H9 (cell line): ENCODE measurements around the gene SRD5A3. TPM values are rescaled to one million over a fixed set of nuclear protein-coding genes. Genes with fewer than 3 reads are reported as not detected.

Experiments used
- DNase-seq: peaks from one replicate; pipeline ENCODE4 v3.0.0-alpha.2; 2017
- H2AFZ ChIP-seq: one replicate; pipeline ENCODE4 v1.6.1; 2013; ENCODE audit warnings: mild to moderate bottlenecking, low read length, control low read depth, moderate library complexity
- H2AK5ac ChIP-seq: 2 replicates; pipeline ENCODE4 v1.6.1; 2013; ENCODE audit warnings: low read length, control low read depth, mixed read lengths; ENCODE audit not compliant: insufficient read length
- H2BK120ac ChIP-seq: one replicate; pipeline ENCODE4 v1.6.1; 2013; ENCODE audit warnings: low read depth, mild to moderate bottlenecking, low read length, control low read depth, inconsistent platforms; ENCODE audit not compliant: poor library complexity, severe bottlenecking
- H2BK12ac ChIP-seq: 2 replicates; pipeline ENCODE4 v1.6.1; 2013; ENCODE audit warnings: low read length, control low read depth, mixed read lengths, low read depth; ENCODE audit not compliant: insufficient read length
- H2BK15ac ChIP-seq: 2 replicates; pipeline ENCODE4 v1.6.1; 2013; ENCODE audit warnings: low read depth, low read length, control low read depth
- H2BK20ac ChIP-seq: one replicate; pipeline ENCODE4 v1.6.1; 2013; ENCODE audit warnings: low read depth, mild to moderate bottlenecking, low read length, control low read depth, inconsistent platforms; ENCODE audit not compliant: poor library complexity, severe bottlenecking
- H2BK5ac ChIP-seq: 2 replicates; pipeline ENCODE4 v1.6.1; 2013; ENCODE audit warnings: low read length, control low read depth, mixed read lengths; ENCODE audit not compliant: insufficient read length
- H3K14ac ChIP-seq: 2 replicates; pipeline ENCODE4 v1.6.1; 2013; ENCODE audit warnings: low read length, control low read depth; ENCODE audit not compliant: insufficient read depth
- H3K18ac ChIP-seq: 2 replicates; pipeline ENCODE4 v1.6.1; 2013; ENCODE audit warnings: low read depth, mild to moderate bottlenecking, mixed read lengths, low read length, control low read depth; ENCODE audit not compliant: insufficient read length
- H3K23ac ChIP-seq: 2 replicates; pipeline ENCODE4 v1.6.1; 2013; ENCODE audit warnings: low read length, control low read depth, mixed read lengths, low read depth; ENCODE audit not compliant: insufficient read length
- H3K23me2 ChIP-seq: 2 replicates; pipeline ENCODE4 v1.6.1; 2013; ENCODE audit warnings: low read depth, mild to moderate bottlenecking, mixed read lengths, low read length, control low read depth; ENCODE audit not compliant: insufficient read length, poor library complexity, severe bottlenecking
- H3K27ac ChIP-seq: 2 replicates; pipeline ENCODE4 v1.5.1; 2013; ENCODE audit warnings: low read length, control low read depth, mixed read lengths, low read depth; ENCODE audit not compliant: insufficient read length
- H3K27me3 ChIP-seq: 2 replicates; pipeline ENCODE4 v1.6.1; 2013; ENCODE audit warnings: low read length, control low read depth, inconsistent platforms; ENCODE audit not compliant: insufficient read depth
- H3K4ac ChIP-seq: 2 replicates; pipeline ENCODE4 v1.6.1; 2013; ENCODE audit warnings: low read depth, mild to moderate bottlenecking, control low read depth, inconsistent platforms, low read length, moderate library complexity
- H3K4me1 ChIP-seq: 2 replicates; pipeline ENCODE4 v1.6.1; 2013; ENCODE audit warnings: low read length, control low read depth, inconsistent platforms; ENCODE audit not compliant: insufficient read depth
- H3K4me2 ChIP-seq: 2 replicates; pipeline ENCODE4 v1.6.1; 2013; ENCODE audit warnings: low read length, control low read depth, mixed read lengths; ENCODE audit not compliant: insufficient read length, insufficient read depth
- H3K56ac ChIP-seq: 2 replicates; pipeline ENCODE4 v1.6.1; 2013; ENCODE audit warnings: low read depth, mild to moderate bottlenecking, mixed read lengths, low read length, control low read depth; ENCODE audit not compliant: insufficient read length
- H3K79me1 ChIP-seq: 2 replicates; pipeline ENCODE4 v1.6.1; 2013; ENCODE audit warnings: low read depth, mild to moderate bottlenecking, moderate library complexity, low read length, control low read depth, inconsistent platforms; ENCODE audit not compliant: insufficient read depth, poor library complexity, severe bottlenecking
- H3K79me2 ChIP-seq: 2 replicates; pipeline ENCODE4 v1.6.1; 2013; ENCODE audit warnings: low read length, control low read depth, inconsistent platforms; ENCODE audit not compliant: insufficient read depth
- H3K9ac ChIP-seq: 2 replicates; pipeline ENCODE4 v1.6.1; 2013; ENCODE audit warnings: low read length, control low read depth, mixed read lengths; ENCODE audit not compliant: insufficient read length; ENCODE audit errors: extremely low read depth
- H3K9me3 ChIP-seq: one replicate; pipeline ENCODE4 v1.6.1; 2013; ENCODE audit warnings: low read depth, low read length, inconsistent platforms; ENCODE audit not compliant: control insufficient read depth
- H3T11ph ChIP-seq: one replicate; pipeline ENCODE4 v1.6.1; 2013; ENCODE audit warnings: mild to moderate bottlenecking, low read length, control low read depth, inconsistent platforms
- H4K20me1 ChIP-seq: one replicate; pipeline ENCODE4 v1.6.1; 2013; ENCODE audit not compliant: control insufficient read depth, insufficient read length, insufficient read depth
- H4K5ac ChIP-seq: 2 replicates; pipeline ENCODE4 v1.6.1; 2013; ENCODE audit warnings: low read depth, mild to moderate bottlenecking, mixed read lengths, low read length, control low read depth; ENCODE audit not compliant: insufficient read length
- H4K8ac ChIP-seq: replicated peaks from 2 replicates; pipeline ENCODE4 v1.6.1; 2013; ENCODE audit warnings: low read length, control low read depth, mixed read lengths, low read depth; ENCODE audit not compliant: insufficient read length
- H4K91ac ChIP-seq: 2 replicates; pipeline ENCODE4 v1.6.1; 2013; ENCODE audit warnings: low read depth, mild to moderate bottlenecking, moderate library complexity, mixed read lengths, low read length, control low read depth; ENCODE audit not compliant: insufficient read length
- H3K27ac Mint-ChIP-seq, 3 experiments: 2 replicates in 2 of 3; 3 replicates in 1 of 3; pipeline ENCODE4 v1.8.0; 2020 to 2021; ENCODE audit warnings: mixed read lengths in 3 of 3, mild to moderate bottlenecking in 1 of 3, moderate library complexity in 1 of 3
- H3K27me3 Mint-ChIP-seq: 2 replicates; pipeline ENCODE4 v1.8.0; 2021; ENCODE audit warnings: low read depth, mild to moderate bottlenecking, moderate library complexity, mixed read lengths
- H3K36me3 Mint-ChIP-seq, 3 experiments: 2 replicates in 2 of 3; 3 replicates in 1 of 3; pipeline ENCODE4 v1.8.0; 2020 to 2021; ENCODE audit warnings: low read depth in 3 of 3, mixed read lengths in 3 of 3; ENCODE audit not compliant: insufficient read depth in 1 of 3
- H3K4me1 Mint-ChIP-seq, 2 experiments: 2 replicates each; pipeline ENCODE4 v1.8.0; 2020; ENCODE audit warnings: mixed read lengths in 2 of 2
- H3K4me3 Mint-ChIP-seq, 2 experiments: 2 replicates in 1 of 2; 3 replicates in 1 of 2; pipeline ENCODE4 v1.8.0; 2020 to 2021; ENCODE audit warnings: mild to moderate bottlenecking in 2 of 2, mixed read lengths in 2 of 2, moderate library complexity in 1 of 2
- H3K9me3 Mint-ChIP-seq, 2 experiments: 2 replicates in 1 of 2; 3 replicates in 1 of 2; pipeline ENCODE4 v1.8.0; 2020; ENCODE audit warnings: mild to moderate bottlenecking in 2 of 2, mixed read lengths in 2 of 2, moderate library complexity in 1 of 2
- total RNA-seq: library from RNA; stranded (reverse); gene quantifications from 2 replicates; pipeline ENCODE4 v1.2.1, GENCODE V29; 2021
- TF ChIP-seq, protein P1 (sequence below): fragments of 200-600 bp; sonication (generic); conservative IDR thresholded peaks from 3 replicates; pipeline ENCODE4 v1.8.0; 2021; ENCODE audit warnings: antibody characterized with exemption, mild to moderate bottlenecking

SRD5A3 gene
- total RNA-seq, 1 experiment from 2014 or later, result 35.0 TPM

GRCh38 chr4:55386073-55386472, 40.0 kb downstream of the SRD5A3 start:
- Histone ChIP-seq H4K91ac (no peak overlapping the region), H3K23ac (no peak overlapping the region), H2AK5ac (no peak overlapping the region), H3K27ac (no peak overlapping the region), H4K20me1 (no peaks in the 10 kb centered on the region), H3K56ac (no peak overlapping the region), H3K18ac (no peak overlapping the region), H2BK5ac (no peak overlapping the region), H3K27me3 (no peaks in the 10 kb centered on the region), H3K9ac (no peak overlapping the region), H2BK12ac (no peak overlapping the region), H2BK20ac (no peak overlapping the region), H3K23me2 (no peaks in the 10 kb centered on the region), H3K4me1 (no peaks in the 10 kb centered on the region), H3K9me3 (no peaks in the 10 kb centered on the region), H4K8ac (no peak overlapping the region), H3K4me2 (no peak overlapping the region), H2BK15ac (no peak overlapping the region), H3K4ac (no peak overlapping the region), H2AFZ (no peak overlapping the region), H4K5ac (no peak overlapping the region), H2BK120ac (no peak overlapping the region), H3K79me2 (no peaks in the 10 kb centered on the region), H3K79me1 (no peaks in the 10 kb centered on the region), H3K14ac (no peak overlapping the region), H3T11ph (no peak overlapping the region)
- Mint-ChIP-seq H3K9me3 (no peaks in the 10 kb centered on the region), H3K36me3 (no peaks in the 10 kb centered on the region), H3K4me3 (no peak overlapping the region), H3K27ac (peak overlapping the region in 1 of 3 experiments; percentile 55; a peak in 1 of 7 replicates), H3K4me1 (peaks cover 5 to 7% of the 10 kb centered on the region in 2 experiments), H3K27me3 (no peaks in the 10 kb centered on the region)
- DNase-seq, result peak; percentile 52
- TF ChIP-seq, protein P1, sequence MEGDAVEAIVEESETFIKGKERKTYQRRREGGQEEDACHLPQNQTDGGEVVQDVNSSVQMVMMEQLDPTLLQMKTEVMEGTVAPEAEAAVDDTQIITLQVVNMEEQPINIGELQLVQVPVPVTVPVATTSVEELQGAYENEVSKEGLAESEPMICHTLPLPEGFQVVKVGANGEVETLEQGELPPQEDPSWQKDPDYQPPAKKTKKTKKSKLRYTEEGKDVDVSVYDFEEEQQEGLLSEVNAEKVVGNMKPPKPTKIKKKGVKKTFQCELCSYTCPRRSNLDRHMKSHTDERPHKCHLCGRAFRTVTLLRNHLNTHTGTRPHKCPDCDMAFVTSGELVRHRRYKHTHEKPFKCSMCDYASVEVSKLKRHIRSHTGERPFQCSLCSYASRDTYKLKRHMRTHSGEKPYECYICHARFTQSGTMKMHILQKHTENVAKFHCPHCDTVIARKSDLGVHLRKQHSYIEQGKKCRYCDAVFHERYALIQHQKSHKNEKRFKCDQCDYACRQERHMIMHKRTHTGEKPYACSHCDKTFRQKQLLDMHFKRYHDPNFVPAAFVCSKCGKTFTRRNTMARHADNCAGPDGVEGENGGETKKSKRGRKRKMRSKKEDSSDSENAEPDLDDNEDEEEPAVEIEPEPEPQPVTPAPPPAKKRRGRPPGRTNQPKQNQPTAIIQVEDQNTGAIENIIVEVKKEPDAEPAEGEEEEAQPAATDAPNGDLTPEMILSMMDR, result no peak
